CD4-positive, alpha-beta T cell (primary cell): Measurements from ENCODE around the gene ARID1B. TPM values are rescaled to one million over a fixed set of nuclear protein-coding genes. Genes with fewer than 3 reads are reported as not detected.

Experiments used
- ATAC-seq: fragments of 200-7000 bp; cut with Tn5 transposase; one replicate; pipeline ENCODE4 v1.10.0; 2022; ENCODE audit warnings: mild to moderate bottlenecking; ENCODE audit not compliant: poor library complexity
- CTCF ChIA-PET: fragments of 350-600 bp; sonication (Branson Sonifier 250); formaldehyde crosslinking; loops from one replicate; lab custom pipeline; 2021; ENCODE audit warnings: antibody characterized with exemption, inconsistent platforms; lab: Charles Lee
- POLR2A ChIA-PET: fragments of 350-600 bp; sonication (Branson Sonifier 250); formaldehyde crosslinking; loops from one replicate; lab custom pipeline; 2021; ENCODE audit warnings: antibody characterized with exemption, inconsistent platforms; lab: Charles Lee
- DNase-seq, 14 experiments: peaks; one replicate each; pipeline ENCODE4 v3.0.0-alpha.2; 2013 to 2020; ENCODE audit warnings: mixed read lengths in 2 of 14
- H3K27ac ChIP-seq, 2 donors: one replicate each; pipeline versions ENCODE4 v1.5.1 to v1.7.0; 2013; ENCODE audit warnings: low read length in 2 of 2, low read depth in 1 of 2, mild to moderate bottlenecking in 1 of 2
- H3K27me3 ChIP-seq, 2 experiments: 1 replicate in 1 of 2; 2 replicates in 1 of 2; pipeline versions ENCODE4 v1.6.1 to v1.7.0; 2013; ENCODE audit warnings: low read length in 2 of 2, control low read depth in 1 of 2, mild to moderate bottlenecking in 1 of 2, moderate library complexity in 1 of 2; ENCODE audit not compliant: insufficient read depth in 2 of 2, control insufficient read depth in 1 of 2
- H3K36me3 ChIP-seq: one replicate; pipeline ENCODE4 v1.6.1; 2013; ENCODE audit warnings: low read length, control low read depth; ENCODE audit not compliant: insufficient read depth
- H3K4me1 ChIP-seq: one replicate; pipeline ENCODE4 v1.6.1; 2013; ENCODE audit warnings: low read length, control low read depth; ENCODE audit not compliant: insufficient read depth
- H3K4me3 ChIP-seq: one replicate; pipeline ENCODE4 v1.5.1; 2013; ENCODE audit warnings: mild to moderate bottlenecking, low read length, moderate library complexity
- H3K9me3 ChIP-seq, 2 experiments: 1 replicate in 1 of 2; 2 replicates in 1 of 2; pipeline versions ENCODE4 v1.6.1 to v1.7.0; 2013; ENCODE audit warnings: low read length in 2 of 2, mild to moderate bottlenecking in 2 of 2, control low read depth in 1 of 2, moderate library complexity in 1 of 2; ENCODE audit not compliant: control insufficient read depth in 1 of 2, insufficient read depth in 1 of 2
- H3K27ac Mint-ChIP-seq: one replicate; pipeline ENCODE4 v1.8.0; 2020; ENCODE audit warnings: mixed read lengths
- H3K27me3 Mint-ChIP-seq: one replicate; pipeline ENCODE4 v1.8.0; 2021; ENCODE audit warnings: mixed read lengths
- H3K36me3 Mint-ChIP-seq: one replicate; pipeline ENCODE4 v1.8.0; 2021; ENCODE audit warnings: low read depth, mixed read lengths
- H3K4me1 Mint-ChIP-seq: one replicate; pipeline ENCODE4 v1.8.0; 2021; ENCODE audit warnings: low read depth, mixed read lengths
- H3K4me3 Mint-ChIP-seq: one replicate; pipeline ENCODE4 v1.8.0; 2020; ENCODE audit warnings: mild to moderate bottlenecking, mixed read lengths
- H3K9me3 Mint-ChIP-seq: one replicate; pipeline ENCODE4 v1.8.0; 2020; ENCODE audit warnings: mixed read lengths
- intact Hi-C, 2 experiments: fragments of 100-400 bp; cut with DNase I in 1 of 2; cut with micrococcal nuclease in 1 of 2; formaldehyde crosslinking; loops; one replicate each; pipeline versions ENCODE4 v1.15.1 to v1.9.0; 2023 to 2025; cut with DNase I, micrococcal nuclease
- total RNA-seq, 174 experiments: library from RNA in 2 of 174; stranded (reverse) in 2 of 174; gene quantifications; one replicate each; pipeline ENCODE4 v1.2.3 and lab custom pipeline; 2021 to 2026
- TF ChIP-seq, protein P1 (sequence below): fragments of 200-600 bp; IDR thresholded peaks from one replicate; pipeline ENCODE4 v1.8.0; 2022; ENCODE audit warnings: antibody characterized with exemption, mild to moderate bottlenecking

Gene ARID1B
- total RNA-seq, 2 experiments from 2014 or later, result 120 to 125 TPM

DNA sequence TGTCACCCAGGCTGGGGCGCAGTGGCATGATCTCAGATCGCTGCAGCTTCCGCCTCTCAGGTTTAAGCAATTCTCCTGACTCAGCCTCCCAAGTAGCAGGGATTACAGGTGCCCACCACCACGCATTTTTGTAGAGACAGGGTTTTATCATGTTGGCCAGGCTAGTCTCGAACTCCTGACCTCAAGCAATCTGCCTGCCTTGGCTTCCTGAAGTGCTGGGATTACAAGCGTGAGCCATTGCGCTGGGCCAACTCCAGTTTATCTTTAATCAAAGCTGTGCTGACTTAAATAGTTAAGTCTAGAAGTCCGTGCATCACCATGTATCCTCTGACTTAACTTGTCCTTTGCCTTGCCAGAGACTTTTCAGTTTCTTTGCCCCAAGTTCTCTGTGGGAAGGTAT, 321.8 kb downstream of the ARID1B start:
- POLR2A ChIA-PET, result interaction anchor here (0.6 to 2.0 kb wide), 5 partner anchors 9 to 320 kb away, joined by 3 to 5 read pairs (median 4); no protein-coding TSS in a partner anchor
- peaks cover 7% of the 10 kb centered on the region for H3K36me3 ChIP-seq
- ATAC-seq (no peak), DNase-seq (no peak)
- H3K27ac Mint-ChIP-seq, result peak overlapping the region; percentile 95
- CTCF ChIA-PET, result no interaction called here
- no peak overlapping the region for H3K4me3 Mint-ChIP-seq
- peaks cover 15% of the 10 kb centered on the region for H3K36me3 Mint-ChIP-seq
- peaks cover 24% of the 10 kb centered on the region for H3K4me1 ChIP-seq
- H3K27me3 ChIP-seq, result no peaks in the 10 kb centered on the region
- H3K27me3 Mint-ChIP-seq, result no peaks in the 10 kb centered on the region
- H3K9me3 ChIP-seq, result no peaks in the 10 kb centered on the region
- peaks cover 83% of the 10 kb centered on the region for H3K4me1 Mint-ChIP-seq
- TF ChIP-seq, protein P1, sequence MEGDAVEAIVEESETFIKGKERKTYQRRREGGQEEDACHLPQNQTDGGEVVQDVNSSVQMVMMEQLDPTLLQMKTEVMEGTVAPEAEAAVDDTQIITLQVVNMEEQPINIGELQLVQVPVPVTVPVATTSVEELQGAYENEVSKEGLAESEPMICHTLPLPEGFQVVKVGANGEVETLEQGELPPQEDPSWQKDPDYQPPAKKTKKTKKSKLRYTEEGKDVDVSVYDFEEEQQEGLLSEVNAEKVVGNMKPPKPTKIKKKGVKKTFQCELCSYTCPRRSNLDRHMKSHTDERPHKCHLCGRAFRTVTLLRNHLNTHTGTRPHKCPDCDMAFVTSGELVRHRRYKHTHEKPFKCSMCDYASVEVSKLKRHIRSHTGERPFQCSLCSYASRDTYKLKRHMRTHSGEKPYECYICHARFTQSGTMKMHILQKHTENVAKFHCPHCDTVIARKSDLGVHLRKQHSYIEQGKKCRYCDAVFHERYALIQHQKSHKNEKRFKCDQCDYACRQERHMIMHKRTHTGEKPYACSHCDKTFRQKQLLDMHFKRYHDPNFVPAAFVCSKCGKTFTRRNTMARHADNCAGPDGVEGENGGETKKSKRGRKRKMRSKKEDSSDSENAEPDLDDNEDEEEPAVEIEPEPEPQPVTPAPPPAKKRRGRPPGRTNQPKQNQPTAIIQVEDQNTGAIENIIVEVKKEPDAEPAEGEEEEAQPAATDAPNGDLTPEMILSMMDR, result no peak
- peak overlapping the region in 1 of 2 donors; percentile 38 for H3K27ac ChIP-seq
- intact Hi-C loops, result no loop called here
- no peak overlapping the region for H3K4me3 ChIP-seq
- no peaks in the 10 kb centered on the region for H3K9me3 Mint-ChIP-seq

DNA sequence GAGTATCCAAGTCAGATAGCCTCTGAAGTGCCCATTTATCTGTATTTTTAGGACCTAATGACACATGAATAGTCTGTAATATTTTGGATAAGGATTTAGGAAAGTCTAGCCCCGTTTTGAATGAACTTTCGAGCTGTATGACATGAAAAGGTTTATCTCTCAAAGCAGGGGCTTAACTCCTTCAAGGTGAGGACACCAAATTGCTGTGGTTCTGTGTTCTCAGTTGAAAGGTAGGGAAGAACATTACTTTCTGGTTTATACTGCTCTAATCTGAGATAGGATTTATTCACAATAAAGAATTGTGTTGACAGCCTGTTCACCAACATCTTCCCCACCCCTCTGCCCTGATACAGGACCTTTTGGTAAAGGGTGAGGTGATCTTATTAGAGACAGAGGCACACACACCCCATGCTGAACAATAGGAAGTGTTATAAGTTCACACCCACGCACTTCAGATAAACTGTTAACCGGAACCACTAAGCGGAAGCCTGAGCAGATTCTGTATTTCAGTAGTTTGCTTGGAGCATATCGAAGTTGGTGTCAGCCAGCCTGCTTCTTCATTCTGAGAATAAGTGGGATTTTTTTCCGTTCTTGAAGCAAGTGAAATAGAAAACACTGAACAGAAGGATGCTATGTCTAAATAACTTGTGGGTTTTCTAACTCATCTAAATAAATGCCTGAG, 322.9 kb downstream of the ARID1B start:
- peak overlapping the region; percentile 38 to 48 for H3K27ac ChIP-seq
- H3K36me3 ChIP-seq, result peaks cover 7% of the 10 kb centered on the region
- TF ChIP-seq, protein P1, result no peak
- DNase-seq, result peak in 12 of 14 experiments; percentile 1 to 84 (median 16)
- H3K9me3 ChIP-seq, result no peaks in the 10 kb centered on the region
- ChIA-PET POLR2A (interaction anchor here (0.6 to 2.0 kb wide), 4 partner anchors 10 to 321 kb away, joined by 3 to 4 read pairs (median 4); no protein-coding TSS in a partner anchor), CTCF (no interaction called here)
- Mint-ChIP-seq H3K4me1 (peaks cover 86% of the 10 kb centered on the region), H3K27me3 (no peaks in the 10 kb centered on the region), H3K36me3 (peaks cover 24% of the 10 kb centered on the region), H3K27ac (peak overlapping the region; percentile 95), H3K4me3 (peak overlapping the region; percentile 63), H3K9me3 (no peaks in the 10 kb centered on the region)
- H3K4me1 ChIP-seq, result peaks cover 24% of the 10 kb centered on the region
- intact Hi-C loops, result loop anchor here in 1 of 2 experiments (2.0 to 5.0 kb wide), 2 partner anchors 48 to 65 kb away; no protein-coding TSS in a partner anchor
- H3K4me3 ChIP-seq, result no peak overlapping the region
- H3K27me3 ChIP-seq, result no peaks in the 10 kb centered on the region
- ATAC-seq, result peak; percentile 97

DNA sequence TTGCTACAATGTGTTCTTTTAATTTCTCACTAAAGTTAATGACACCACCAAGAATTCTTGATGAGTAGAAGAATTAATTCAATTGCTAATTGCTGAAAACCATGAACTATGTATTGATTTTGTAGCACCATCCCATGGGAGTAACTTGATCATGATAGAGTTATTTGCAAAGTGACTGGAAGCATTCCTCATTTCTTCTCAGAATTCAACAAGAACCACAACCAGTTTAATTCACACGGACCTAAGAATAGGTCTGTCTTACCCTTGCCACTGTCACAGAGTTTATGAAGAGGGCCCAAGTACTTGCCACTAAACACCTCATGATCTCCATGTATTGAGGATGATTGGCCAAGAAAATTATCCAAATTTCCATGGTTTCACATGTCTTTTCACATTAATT, 324.0 kb downstream of the ARID1B start:
- Histone ChIP-seq H3K36me3 (peaks cover 8% of the 10 kb centered on the region), H3K27me3 (no peaks in the 10 kb centered on the region), H3K9me3 (no peaks in the 10 kb centered on the region), H3K27ac (no peak overlapping the region), H3K4me1 (peaks cover 24% of the 10 kb centered on the region), H3K4me3 (no peak overlapping the region)
- H3K27me3 Mint-ChIP-seq, result no peaks in the 10 kb centered on the region
- no peak for DNase-seq
- TF ChIP-seq, protein P1, result no peak
- H3K9me3 Mint-ChIP-seq, result no peaks in the 10 kb centered on the region
- H3K36me3 Mint-ChIP-seq, result peaks cover 26% of the 10 kb centered on the region
- no peak overlapping the region for H3K4me3 Mint-ChIP-seq
- ATAC-seq, result no peak
- ChIA-PET CTCF (no interaction called here), POLR2A (no interaction called here)
- peak overlapping the region; percentile 95 for H3K27ac Mint-ChIP-seq
- intact Hi-C loops, result loop anchor here in 1 of 2 experiments (2.0 to 5.0 kb wide), 2 partner anchors 49 to 66 kb away; no protein-coding TSS in a partner anchor
- peaks cover 80% of the 10 kb centered on the region for H3K4me1 Mint-ChIP-seq
